GM18858 (cell line): Measurements from ENCODE around the gene AGTRAP.

Source experiments
- ATAC-seq: cut with Tn5 transposase; IDR thresholded peaks from one replicate; pipeline ENCODE4 v1.9.1; 2021; ENCODE audit not compliant: unreplicated experiment

Gene AGTRAP

GRCh38 chr1:11759791-11760190, 23.9 kb downstream of the AGTRAP start:
- no peak for ATAC-seq

GRCh38 chr1:11761285-11761684, 25.3 kb downstream of the AGTRAP start:
- no peak for ATAC-seq

- no peak for ATAC-seq
Measured at GRCh38 chr1:11761988-11762406, 26.1 kb downstream of the AGTRAP start, which contains the start of gene C1orf167. C1orf167 (plus strand) TSS chr1:11762193; CDS start chr1:11764401, 2,208 bp downstream.

GRCh38 chr1:11764115-11764514, 28.2 kb downstream of the AGTRAP start:
- ATAC-seq = no peak

- ATAC-seq = no peak
Measured at GRCh38 chr1:11764519-11764918, 28.6 kb downstream of the AGTRAP start.

GRCh38 chr1:11765661-11766428, 29.9 kb downstream of the AGTRAP start:
- no peak for ATAC-seq

- ATAC-seq = no peak
Measured at GRCh38 chr1:11766429-11766776, 30.5 kb downstream of the AGTRAP start.

GRCh38 chr1:11767922-11768704, 32.2 kb downstream of the AGTRAP start:
- no peak for ATAC-seq

GRCh38 chr1:11768821-11769220, 32.9 kb downstream of the AGTRAP start:
- ATAC-seq = no peak

- ATAC-seq = no peak
Measured at GRCh38 chr1:11769274-11769673, 33.3 kb downstream of the AGTRAP start.

GRCh38 chr1:11770011-11770410, 34.1 kb downstream of the AGTRAP start:
- ATAC-seq = no peak

- no peak for ATAC-seq
Measured at GRCh38 chr1:11771481-11772043, 35.6 kb downstream of the AGTRAP start.

GRCh38 chr1:11772458-11772857, 36.5 kb downstream of the AGTRAP start:
- no peak for ATAC-seq

GRCh38 chr1:11774753-11775152, 38.8 kb downstream of the AGTRAP start:
- no peak for ATAC-seq

- ATAC-seq = no peak
Measured at GRCh38 chr1:11777658-11778322, 41.9 kb downstream of the AGTRAP start.

- no peak for ATAC-seq
Measured at GRCh38 chr1:11778336-11778735, 42.4 kb downstream of the AGTRAP start.

- ATAC-seq = no peak
Measured at GRCh38 chr1:11778844-11779623, 43.1 kb downstream of the AGTRAP start.

- ATAC-seq = no peak
Measured at GRCh38 chr1:11779715-11780379, 43.9 kb downstream of the AGTRAP start.

GRCh38 chr1:11780380-11781147, 44.6 kb downstream of the AGTRAP start:
- ATAC-seq = no peak
